Kidney glomerular epithelial cell (primary cell): ENCODE results near the gene ETV6.

ENCODE experiments used
- DNase-seq: peaks from one replicate; lab custom pipeline; 2025; lab: John Stamatoyannopoulos, UW

ETV6 gene

DNA sequence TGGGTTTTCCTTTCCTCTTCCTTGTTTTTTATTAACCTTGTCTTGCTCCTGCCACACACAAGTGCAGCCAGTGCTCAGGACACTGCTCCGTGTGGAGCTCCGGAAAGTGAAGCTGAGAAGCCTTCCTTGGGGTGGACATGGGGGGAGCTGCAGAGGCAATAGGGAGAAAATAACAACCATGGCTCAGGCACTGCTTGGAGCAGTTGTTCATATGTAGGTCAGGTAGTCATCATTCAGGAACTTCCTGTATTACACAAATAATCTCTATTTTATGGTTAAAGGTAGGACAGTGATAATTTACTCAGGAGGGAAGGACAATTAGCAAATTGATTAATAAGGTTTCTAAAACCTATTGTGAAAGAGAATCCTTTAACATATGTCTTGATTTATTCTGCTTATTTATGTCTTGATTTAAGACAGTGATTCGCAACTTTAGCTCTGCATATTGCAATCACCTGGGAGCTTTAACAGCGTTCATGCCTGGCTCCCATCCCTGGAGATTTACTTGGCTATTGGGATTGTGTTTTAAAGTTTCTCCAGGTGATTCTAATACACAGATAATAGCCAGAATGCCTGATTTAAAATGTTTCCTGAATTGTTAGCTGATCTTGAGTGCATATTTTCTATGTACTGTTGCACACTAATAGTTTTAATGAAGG is 92.1 kb downstream of the ETV6 start:
- no peak for DNase-seq

- no peak for DNase-seq
Measured at GRCh38 chr12:11743423-11744409, 94.2 kb downstream of the ETV6 start.

- DNase-seq, result no peak
Measured at GRCh38 chr12:11744410-11744801, 94.9 kb downstream of the ETV6 start.

DNA sequence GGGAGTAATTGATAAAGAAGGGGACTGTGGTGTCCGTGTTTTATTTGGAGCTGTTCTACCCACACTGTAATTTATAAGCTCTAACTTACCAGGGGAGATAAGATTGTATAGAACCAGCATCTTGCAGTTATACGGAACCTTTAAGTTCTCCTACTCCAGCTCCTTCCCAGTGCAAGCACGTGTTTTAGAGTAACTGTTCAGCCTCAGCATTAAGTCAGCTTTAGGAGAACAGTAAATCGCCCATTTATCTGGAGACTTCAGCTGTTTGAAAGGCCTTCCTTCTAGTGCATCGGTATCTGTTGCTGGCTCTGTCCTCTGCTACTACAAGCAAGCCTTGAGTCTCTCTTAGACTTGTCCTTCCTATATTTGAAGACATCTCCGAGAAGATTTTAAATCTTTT is 95.6 kb downstream of the ETV6 start:
- no peak for DNase-seq

DNA sequence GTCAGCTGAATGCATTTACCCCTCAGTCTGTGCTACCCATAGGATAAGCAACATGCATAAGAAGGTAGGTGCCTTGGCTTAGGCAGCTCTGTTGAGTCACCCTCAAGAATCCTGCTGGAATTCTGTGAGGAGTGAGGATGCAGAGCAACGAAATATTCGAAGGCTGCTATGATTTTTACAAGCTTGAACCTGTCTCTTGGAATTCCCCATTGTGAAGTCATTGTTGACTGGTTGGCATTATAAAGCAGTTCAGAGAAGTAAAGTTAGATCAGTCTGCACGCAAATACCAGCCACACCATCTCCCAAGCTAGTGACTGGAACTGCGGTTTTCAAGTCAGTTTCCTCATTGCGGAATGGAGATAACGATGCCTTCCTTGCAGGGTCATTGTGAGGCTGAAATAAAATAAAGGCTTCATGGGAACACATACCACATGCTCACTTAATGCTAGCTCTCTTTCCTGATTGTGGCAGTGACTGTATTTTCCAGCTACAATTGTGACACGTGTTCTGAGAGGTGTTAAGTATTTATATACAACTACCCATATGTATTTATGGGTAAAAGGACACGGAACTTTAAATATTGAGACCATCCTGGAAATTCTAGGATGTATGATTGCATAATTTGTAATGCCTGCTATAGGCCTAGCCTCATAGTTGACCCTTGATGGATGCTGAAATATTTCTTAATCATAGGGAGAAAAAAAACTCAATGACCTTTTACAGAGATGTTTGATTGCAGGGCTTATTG is 96.7 kb downstream of the ETV6 start:
- peak; percentile 98 for DNase-seq

- DNase-seq, result no peak
Measured at GRCh38 chr12:11746940-11747716, 97.7 kb downstream of the ETV6 start.

DNA sequence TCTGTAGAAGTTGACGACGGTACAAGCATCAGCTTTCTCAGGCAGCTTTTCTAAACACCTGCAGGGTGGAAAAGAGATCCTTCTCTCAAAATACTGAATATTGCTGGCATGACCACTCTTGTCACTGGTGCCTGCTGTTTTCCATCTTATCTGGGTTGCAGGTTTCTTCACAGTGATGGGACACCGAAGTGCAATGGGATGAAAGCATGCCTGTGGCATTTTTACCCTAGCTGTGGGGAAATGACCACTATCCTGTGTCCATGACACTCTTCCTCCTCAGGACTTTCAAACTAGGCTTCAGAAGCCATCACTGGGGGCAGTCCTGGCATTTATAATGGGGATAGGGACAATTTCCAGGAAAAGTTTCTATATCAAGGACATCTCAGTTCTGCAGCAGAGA is 98.5 kb downstream of the ETV6 start:
- no peak for DNase-seq

DNA sequence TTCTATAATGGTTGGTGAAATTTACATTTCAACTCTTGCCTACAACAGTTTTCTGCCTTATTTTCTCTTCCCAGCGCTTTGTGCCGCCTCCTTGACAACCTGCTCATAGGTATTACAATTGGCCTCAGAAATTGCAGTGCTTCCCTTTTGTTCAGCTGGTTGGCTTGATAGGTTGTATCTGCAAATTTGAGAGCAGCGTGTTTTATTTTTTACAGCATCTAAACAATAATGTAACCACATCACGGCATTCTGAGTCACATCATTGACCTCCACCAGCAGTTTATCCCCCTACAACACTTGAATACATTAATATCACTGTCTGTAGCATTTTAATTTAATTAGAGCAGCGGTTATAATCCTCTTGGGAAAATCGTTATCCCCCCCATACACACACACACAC is 99.4 kb downstream of the ETV6 start:
- DNase-seq, result no peak

GRCh38 chr12:11749943-11750690 is 100.6 kb downstream of the ETV6 start:
- DNase-seq, result no peak

GRCh38 chr12:11752403-11753149 is 103.1 kb downstream of the ETV6 start:
- no peak for DNase-seq

DNA sequence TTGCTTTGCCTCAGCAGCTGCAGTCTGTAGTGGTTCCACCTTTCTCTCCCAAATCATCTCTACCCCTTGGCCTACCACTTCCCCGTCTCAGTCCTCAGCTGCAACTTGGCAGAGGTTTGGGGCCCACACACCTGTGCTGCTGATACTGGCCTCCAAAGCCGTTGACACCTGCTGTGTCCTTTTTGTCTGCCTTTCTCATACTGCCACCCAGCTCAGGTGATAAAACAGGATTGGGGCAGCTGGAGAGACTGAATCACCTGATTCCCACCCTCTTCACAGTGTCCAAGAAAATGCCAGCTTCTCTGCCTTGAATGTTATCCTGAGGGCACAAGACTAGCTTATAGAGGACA is 103.7 kb downstream of the ETV6 start:
- DNase-seq, result no peak

- DNase-seq, result no peak
Measured at GRCh38 chr12:11753826-11754225, 104.4 kb downstream of the ETV6 start.

GRCh38 chr12:11754256-11754655 is 104.8 kb downstream of the ETV6 start:
- no peak for DNase-seq

- no peak for DNase-seq
Measured at GRCh38 chr12:11755302-11755930, 105.9 kb downstream of the ETV6 start.

- DNase-seq, result no peak
Measured at GRCh38 chr12:11756022-11756421, 106.5 kb downstream of the ETV6 start.

DNA sequence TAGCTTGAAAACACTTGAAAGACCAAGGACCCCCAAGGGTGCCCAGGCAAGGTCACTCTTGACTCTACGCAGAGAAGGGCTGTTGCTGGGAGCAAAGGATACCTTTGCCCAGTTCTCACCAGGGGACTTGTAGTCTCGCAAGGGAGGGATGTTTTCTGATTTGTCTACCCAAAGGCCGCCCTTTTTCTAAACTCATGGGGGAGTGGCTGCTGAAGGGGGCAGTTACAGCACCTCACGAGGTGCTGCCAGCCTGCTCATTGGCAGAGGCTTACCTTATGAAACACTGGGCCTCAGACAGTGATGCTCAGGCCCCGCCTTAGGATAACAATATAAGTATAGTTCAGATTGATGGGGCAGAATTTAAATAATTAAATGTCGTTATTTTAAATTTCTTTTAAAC is 107.0 kb downstream of the ETV6 start:
- DNase-seq, result no peak

- DNase-seq, result no peak
Measured at GRCh38 chr12:11757095-11757494, 107.6 kb downstream of the ETV6 start.

- DNase-seq, result no peak
Measured at GRCh38 chr12:11757531-11757930, 108.1 kb downstream of the ETV6 start.

DNA sequence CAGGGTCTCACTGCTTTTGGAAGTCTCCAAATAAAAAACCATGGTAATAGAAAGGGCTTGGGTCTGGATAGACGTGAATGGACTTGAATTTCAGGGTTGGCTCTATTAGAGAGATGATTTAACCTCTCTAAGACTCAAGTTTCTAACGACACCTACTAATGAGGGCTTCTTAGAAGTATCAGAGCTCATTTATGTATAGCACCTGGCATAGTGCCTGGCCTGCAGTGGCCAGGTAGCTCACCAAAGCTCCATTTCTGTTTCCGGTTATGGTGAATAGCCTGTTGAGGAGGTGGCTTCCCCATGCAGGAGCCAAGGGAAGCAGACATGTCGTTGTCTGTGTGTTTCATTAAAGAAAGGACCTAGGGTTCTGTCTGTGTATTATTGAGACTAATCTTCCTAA is 108.6 kb downstream of the ETV6 start:
- DNase-seq, result no peak
